GM21360 (cell line): ENCODE measurements around the gene C4orf36.

Experiments used
- ATAC-seq: cut with Tn5 transposase; IDR thresholded peaks from one replicate; pipeline ENCODE4 v1.9.1; 2021; ENCODE audit warnings: mild to moderate bottlenecking, moderate library complexity; ENCODE audit not compliant: unreplicated experiment

C4orf36 gene

GRCh38 chr4:86891762-86892635 lies at the start of gene C4orf36:
Gene C4orf36 (minus strand): TSS chr4:86892422. CDS start chr4:86891520, 902 bp downstream.
- peak; percentile 62 for ATAC-seq

- ATAC-seq = no peak
Measured at GRCh38 chr4:86940920-86941460, 48.8 kb upstream of the C4orf36 start.

- ATAC-seq = peak; percentile 61
Measured at GRCh38 chr4:86939729-86940575, 47.7 kb upstream of the C4orf36 start.

GRCh38 chr4:86938771-86939520 lies 46.7 kb upstream of the C4orf36 start:
- no peak for ATAC-seq

- peak; percentile 23 for ATAC-seq
Measured at GRCh38 chr4:86935853-86936733, 43.9 kb upstream of the C4orf36 start.

- ATAC-seq = no peak
Measured at GRCh38 chr4:86935566-86935852, 43.3 kb upstream of the C4orf36 start.

- peak; percentile 53 for ATAC-seq
Measured at GRCh38 chr4:86934771-86935565, 42.7 kb upstream of the C4orf36 start, which contains the start of gene AFF1. Gene AFF1 (plus strand): TSS chr4:86935011. CDS start chr4:86948534, 13,523 bp downstream.

GRCh38 chr4:86934147-86934770 lies 42.0 kb upstream of the C4orf36 start:
- no peak for ATAC-seq

GRCh38 chr4:86928400-86929255 lies 36.4 kb upstream of the C4orf36 start:
- no peak for ATAC-seq

GRCh38 chr4:86927843-86928395 lies 35.7 kb upstream of the C4orf36 start:
- ATAC-seq = no peak

GRCh38 chr4:86926435-86927086 lies 34.3 kb upstream of the C4orf36 start:
- ATAC-seq = no peak

- no peak for ATAC-seq
Measured at GRCh38 chr4:86924811-86925210, 32.6 kb upstream of the C4orf36 start.

- ATAC-seq = no peak
Measured at GRCh38 chr4:86921608-86922252, 29.5 kb upstream of the C4orf36 start.

- ATAC-seq = no peak
Measured at GRCh38 chr4:86919561-86920223, 27.5 kb upstream of the C4orf36 start.

- ATAC-seq = no peak
Measured at GRCh38 chr4:86918539-86919072, 26.4 kb upstream of the C4orf36 start.
